Liver (tissue), 9 donors: ENCODE results near the gene PTPRN2. TPM values are rescaled to one million over a fixed set of nuclear protein-coding genes. Genes with fewer than 3 reads are reported as not detected.

Experiments used
- DNase-seq: peaks from one replicate; pipeline ENCODE4 v3.0.0-alpha.2; 2017; ENCODE audit warnings: low spot score
- H3K27ac ChIP-seq, 2 donors: one replicate each; pipeline ENCODE4 v1.7.0; 2013; ENCODE audit warnings: inconsistent platforms in 2 of 2, low read length in 2 of 2, control low read depth in 1 of 2, low read depth in 1 of 2, mild to moderate bottlenecking in 1 of 2
- H3K27me3 ChIP-seq, 4 donors: one replicate each; pipeline versions ENCODE4 v1.6.1 to v1.7.0; 2013; ENCODE audit warnings: low read length in 3 of 4, inconsistent platforms in 1 of 4, mild to moderate bottlenecking in 1 of 4, moderate library complexity in 1 of 4; ENCODE audit not compliant: control insufficient read depth in 4 of 4, insufficient read depth in 4 of 4
- H3K36me3 ChIP-seq, 4 donors: one replicate each; pipeline versions ENCODE4 v1.6.1 to v1.7.0; 2013; ENCODE audit warnings: low read length in 3 of 4, mild to moderate bottlenecking in 3 of 4, low read depth in 1 of 4, moderate library complexity in 1 of 4; ENCODE audit not compliant: control insufficient read depth in 4 of 4, insufficient read depth in 3 of 4
- H3K4me1 ChIP-seq, 4 donors: one replicate each; pipeline versions ENCODE4 v1.6.1 to v1.7.0; 2013; ENCODE audit warnings: low read length in 3 of 4, mild to moderate bottlenecking in 3 of 4, moderate library complexity in 1 of 4; ENCODE audit not compliant: control insufficient read depth in 4 of 4, insufficient read depth in 4 of 4
- H3K4me3 ChIP-seq, 3 donors: one replicate each; pipeline versions ENCODE4 v1.6.1 to v1.7.0; 2013; ENCODE audit warnings: low read length in 3 of 3, control low read depth in 1 of 3, low read depth in 1 of 3, mild to moderate bottlenecking in 1 of 3
- H3K9ac ChIP-seq, 2 donors: one replicate each; pipeline ENCODE4 v1.7.0; 2013; ENCODE audit warnings: low read length in 2 of 2, mild to moderate bottlenecking in 2 of 2, moderate library complexity in 2 of 2, control low read depth in 1 of 2, low read depth in 1 of 2
- H3K9me3 ChIP-seq, 4 donors: one replicate each; pipeline versions ENCODE4 v1.6.1 to v1.7.0; 2013; ENCODE audit warnings: low read length in 3 of 4; ENCODE audit not compliant: control insufficient read depth in 4 of 4
- EGR1 ChIP-seq, 2 donors: IDR thresholded peaks; 2 replicates each; pipeline ENCODE4 v1.6.1; 2016 to 2018; ENCODE audit warnings: antibody characterized with exemption in 2 of 2, low read depth in 2 of 2
- FOXA1 ChIP-seq: IDR thresholded peaks from 2 replicates; pipeline ENCODE4 v1.6.1; 2016; ENCODE audit warnings: antibody characterized with exemption
- FOXA2 ChIP-seq: IDR thresholded peaks from 2 replicates; pipeline ENCODE4 v1.6.1; 2016; ENCODE audit warnings: antibody characterized with exemption
- GABPA ChIP-seq, 2 donors: IDR thresholded peaks in 1 of 2; conservative IDR thresholded peaks in 1 of 2; 2 replicates each; pipeline ENCODE4 v1.6.1; 2016; ENCODE audit warnings: antibody characterized with exemption in 2 of 2, mild to moderate bottlenecking in 1 of 2, moderate library complexity in 1 of 2
- HNF4A ChIP-seq, 2 donors: conservative IDR thresholded peaks; 2 replicates each; pipeline ENCODE4 v1.6.1; 2016; ENCODE audit warnings: antibody characterized with exemption in 2 of 2, mild to moderate bottlenecking in 2 of 2
- HNF4G ChIP-seq: IDR thresholded peaks from 2 replicates; pipeline ENCODE4 v1.6.1; 2016; ENCODE audit warnings: antibody characterized with exemption
- NR2F2 ChIP-seq: IDR thresholded peaks from 2 replicates; pipeline ENCODE4 v1.6.1; 2016; ENCODE audit warnings: antibody characterized with exemption
- RAD21 ChIP-seq, 2 donors: IDR thresholded peaks; 2 replicates each; pipeline ENCODE4 v1.6.1; 2016; ENCODE audit warnings: antibody characterized with exemption in 2 of 2, mild to moderate bottlenecking in 2 of 2
- REST ChIP-seq: IDR thresholded peaks from 2 replicates; pipeline ENCODE4 v1.6.1; 2016; ENCODE audit warnings: antibody characterized with exemption, mild to moderate bottlenecking
- RXRA ChIP-seq, 2 donors: IDR thresholded peaks; 2 replicates each; pipeline ENCODE4 v1.6.1; 2017 to 2018; ENCODE audit warnings: antibody characterized with exemption in 2 of 2, mild to moderate bottlenecking in 1 of 2
- SP1 ChIP-seq: IDR thresholded peaks from 2 replicates; pipeline ENCODE4 v1.6.1; 2018; ENCODE audit warnings: antibody characterized with exemption, mild to moderate bottlenecking
- TAF1 ChIP-seq: conservative IDR thresholded peaks from 2 replicates; pipeline ENCODE4 v1.6.1; 2016; ENCODE audit warnings: antibody characterized with exemption, mild to moderate bottlenecking
- YY1 ChIP-seq: IDR thresholded peaks from 2 replicates; pipeline ENCODE4 v1.6.1; 2016; ENCODE audit warnings: antibody characterized with exemption, mild to moderate bottlenecking
- ZBTB33 ChIP-seq: IDR thresholded peaks from 2 replicates; pipeline ENCODE4 v1.6.1; 2016; ENCODE audit warnings: antibody characterized with exemption
- WGBS: extraction: QIAGEN DNeasy Blood & Tissue Kit; methylation state at CpG from one replicate; pipeline ENCODE4 v1.1.7; 2013; 5-methylcytosine and 5-hydroxymethylcytosine counted together
- polyA plus RNA-seq, 2 donors: library from polyadenylated mRNA; stranded (reverse) in 1 of 2; unstranded in 1 of 2; fragments of 200-250 nt in 1 of 2; fragments of >200 nt in 1 of 2; fragmentation: Nextera tagmentation in 1 of 2; extraction: Ambion mirVana in 1 of 2; gene quantifications; one replicate each; pipeline versions ENCODE4 v1.2.1 to v1.2.3, GENCODE V29; 2013 to 2015
- total RNA-seq, 2 donors: library from RNA; depleted of rRNA; stranded (reverse); fragments of >200 nt; gene quantifications; one replicate each; pipeline ENCODE4 v1.2.3, GENCODE V29; 2014
- donor health status: healthy.
- donor health status: healthy.
- donor health status: healthy.
- donor health status: healthy.
- donor health status: healthy.

Gene PTPRN2
- total and polyA plus RNA-seq, 4 donors: 0.75 to 1.9 (median 1.1) TPM

DNA sequence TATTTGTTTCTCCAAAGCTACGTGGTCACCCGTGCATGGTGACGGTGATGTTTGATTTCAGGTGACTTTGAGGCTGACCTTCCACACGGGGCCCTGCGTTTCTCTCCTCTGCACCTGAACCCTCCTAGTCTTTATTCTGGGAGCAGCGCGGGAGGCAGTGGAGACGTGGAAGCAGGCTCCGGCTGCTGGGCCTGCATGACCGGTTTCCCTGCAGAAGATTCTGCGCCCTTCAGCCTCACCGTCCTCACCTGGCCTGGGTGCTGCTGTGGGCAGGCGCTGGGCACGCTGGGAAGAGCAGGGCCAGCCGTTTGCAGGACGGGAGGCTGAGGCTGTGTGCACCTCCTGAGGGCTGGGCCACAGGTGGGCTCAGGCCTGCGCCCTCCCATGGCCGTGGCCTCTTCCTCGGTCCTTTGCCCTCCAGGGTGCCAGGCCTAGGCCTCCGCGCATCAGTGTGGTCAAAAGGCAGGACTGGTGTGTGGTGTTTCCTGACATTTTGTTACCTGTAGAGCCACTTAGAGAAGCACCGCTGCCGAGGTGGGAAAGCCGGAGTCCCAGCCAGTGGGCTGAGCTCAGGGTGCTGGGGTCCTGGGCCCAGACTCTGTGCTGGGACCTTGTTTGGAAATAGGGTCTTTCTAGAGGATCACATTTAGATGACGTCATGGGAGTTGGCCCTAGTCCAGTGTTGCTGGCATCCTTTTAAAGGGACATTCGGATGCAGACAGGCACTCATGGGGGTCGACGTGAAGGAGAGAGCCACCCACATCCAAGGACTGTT, 772.5 kb downstream of the PTPRN2 start:
- Histone ChIP-seq H3K9me3 (no peaks in the 10 kb centered on the region), H3K27me3 (no peaks in the 10 kb centered on the region), H3K36me3 (no peaks in the 10 kb centered on the region), H3K4me1 (no peaks in the 10 kb centered on the region), H3K9ac (no peak overlapping the region), H3K4me3 (no peak overlapping the region), H3K27ac (no peak overlapping the region)
- 76% methylated on average over 28 of the region's 28 CpGs for WGBS
- TF ChIP-seq FOXA1 (no peak), REST (no peak), HNF4G (no peak), NR2F2 (no peak), GABPA (IDR thresholded peaks at IDR 0.05 in 1 of 2, conservative IDR thresholded peaks at IDR 0.05 in 1 of 2) (no peak), SP1 (no peak), EGR1 (IDR thresholded peaks at IDR 0.05; ENCODE audit: low read depth in 2 of 2) (no peak), ZBTB33 (no peak), HNF4A (conservative IDR thresholded peaks at IDR 0.05) (no peak)
- DNase-seq: no peak

- no peaks in the 10 kb centered on the region for H3K4me1 ChIP-seq
- H3K36me3 ChIP-seq: no peaks in the 10 kb centered on the region
- no peaks in the 10 kb centered on the region for H3K27me3 ChIP-seq
- TF ChIP-seq FOXA2 (no peak), RXRA (IDR thresholded peaks at IDR 0.05) (no peak), RAD21 (IDR thresholded peaks at IDR 0.05) (no peak), HNF4G (no peak), REST (no peak), YY1 (no peak), SP1 (no peak), ZBTB33 (no peak), TAF1 (no peak), EGR1 (IDR thresholded peaks at IDR 0.05; ENCODE audit: low read depth in 2 of 2) (no peak), NR2F2 (no peak)
- no peaks in the 10 kb centered on the region for H3K9me3 ChIP-seq
- WGBS: 89% methylated on average over 46 of the region's 46 CpGs
- no peak overlapping the region for H3K27ac ChIP-seq
- H3K4me3 ChIP-seq: no peak overlapping the region
- no peak for DNase-seq
- no peak overlapping the region for H3K9ac ChIP-seq
Measured at GRCh38 chr7:157813741-157814661, 773.6 kb downstream of the PTPRN2 start.
